ENCODE results near the gene ESR2. TPM values are rescaled to one million over a fixed set of nuclear protein-coding genes. Genes with fewer than 3 reads are reported as not detected.

Gene ESR2
- total RNA-seq, 1 experiment from 2014 or later, result 0.15 TPM

DNA sequence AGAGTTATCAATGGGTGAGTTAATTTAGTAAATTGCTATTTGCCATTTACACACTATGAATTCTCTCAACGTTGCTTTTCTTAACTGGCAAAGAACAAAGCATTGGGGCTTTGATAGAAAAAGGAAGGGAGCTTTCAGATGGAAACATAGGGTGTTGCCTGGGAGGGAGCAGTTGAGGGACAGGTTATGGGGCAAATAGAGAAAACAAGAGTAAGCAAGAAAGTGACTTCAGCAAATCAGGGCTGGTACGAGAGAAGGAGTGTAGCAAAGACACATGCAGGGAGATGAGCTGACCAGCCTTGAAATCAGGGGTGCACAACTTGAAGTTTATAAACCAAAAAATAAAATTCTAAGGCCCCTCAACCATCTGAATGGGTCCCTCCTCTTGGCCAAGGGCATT lies 15.7 kb downstream of the ESR2 start:
- DNase-seq, result no peak
- H3K23ac ChIP-seq (ENCODE audit: insufficient read length, low read depth, low read length), result no peak overlapping the region
- TF ChIP-seq, protein P1, sequence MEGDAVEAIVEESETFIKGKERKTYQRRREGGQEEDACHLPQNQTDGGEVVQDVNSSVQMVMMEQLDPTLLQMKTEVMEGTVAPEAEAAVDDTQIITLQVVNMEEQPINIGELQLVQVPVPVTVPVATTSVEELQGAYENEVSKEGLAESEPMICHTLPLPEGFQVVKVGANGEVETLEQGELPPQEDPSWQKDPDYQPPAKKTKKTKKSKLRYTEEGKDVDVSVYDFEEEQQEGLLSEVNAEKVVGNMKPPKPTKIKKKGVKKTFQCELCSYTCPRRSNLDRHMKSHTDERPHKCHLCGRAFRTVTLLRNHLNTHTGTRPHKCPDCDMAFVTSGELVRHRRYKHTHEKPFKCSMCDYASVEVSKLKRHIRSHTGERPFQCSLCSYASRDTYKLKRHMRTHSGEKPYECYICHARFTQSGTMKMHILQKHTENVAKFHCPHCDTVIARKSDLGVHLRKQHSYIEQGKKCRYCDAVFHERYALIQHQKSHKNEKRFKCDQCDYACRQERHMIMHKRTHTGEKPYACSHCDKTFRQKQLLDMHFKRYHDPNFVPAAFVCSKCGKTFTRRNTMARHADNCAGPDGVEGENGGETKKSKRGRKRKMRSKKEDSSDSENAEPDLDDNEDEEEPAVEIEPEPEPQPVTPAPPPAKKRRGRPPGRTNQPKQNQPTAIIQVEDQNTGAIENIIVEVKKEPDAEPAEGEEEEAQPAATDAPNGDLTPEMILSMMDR (conservative IDR thresholded peaks at IDR 0.05), result no peak
- H3K9me3 ChIP-seq (ENCODE audit: control insufficient read depth, low read depth, low read length), result no peaks in the 10 kb centered on the region
- H3K14ac ChIP-seq (ENCODE audit: insufficient read depth, low read length), result no peak overlapping the region
- no peak overlapping the region for H4K8ac ChIP-seq (replicated peaks; ENCODE audit: insufficient read length, low read depth, low read length)
- H4K20me1 ChIP-seq (ENCODE audit: control insufficient read depth, insufficient read depth, insufficient read length), result no peaks in the 10 kb centered on the region
- H3K4me1 Mint-ChIP-seq, result peaks cover 17 to 24% of the 10 kb centered on the region in 2 experiments
- H3K79me2 ChIP-seq (ENCODE audit: insufficient read depth, low read length), result no peaks in the 10 kb centered on the region
- no CpG with 5 or more reads among the region's 2 CpGs for WGBS (ENCODE audit: extremely low coverage, insufficient read length, low lambda C conversion rate)
- H3K27ac Mint-ChIP-seq, result peak overlapping the region in 1 of 3 experiments; percentile 5; a peak in 3 of 7 replicates
- no peak overlapping the region for H2BK120ac ChIP-seq (ENCODE audit: low read depth, low read length, poor library complexity, severe bottlenecking)
- no peaks in the 10 kb centered on the region for H3K9me3 Mint-ChIP-seq
- no peak overlapping the region for H3K27ac ChIP-seq (ENCODE audit: insufficient read length, low read depth, low read length)
- H3K27me3 Mint-ChIP-seq (ENCODE audit: low read depth), result no peaks in the 10 kb centered on the region
- H3K4me2 ChIP-seq (ENCODE audit: insufficient read depth, insufficient read length, low read length), result no peak overlapping the region
- H2BK12ac ChIP-seq (ENCODE audit: insufficient read length, low read depth, low read length), result no peak overlapping the region
- H3K4ac ChIP-seq (ENCODE audit: low read depth, low read length), result no peak overlapping the region
- H3T11ph ChIP-seq (ENCODE audit: low read length), result no peak overlapping the region
- H3K27me3 ChIP-seq (ENCODE audit: insufficient read depth, low read length), result no peaks in the 10 kb centered on the region
- no peak overlapping the region for H2BK20ac ChIP-seq (ENCODE audit: low read depth, low read length, poor library complexity, severe bottlenecking)
- H2AK5ac ChIP-seq (ENCODE audit: insufficient read length, low read length), result no peak overlapping the region
- H2AFZ ChIP-seq (ENCODE audit: low read length), result no peak overlapping the region
- no peak overlapping the region for H4K91ac ChIP-seq (ENCODE audit: insufficient read length, low read depth, low read length)
- H3K4me3 Mint-ChIP-seq, result no peak overlapping the region
- H4K5ac ChIP-seq (ENCODE audit: insufficient read length, low read depth, low read length), result no peak overlapping the region
- H3K4me1 ChIP-seq (ENCODE audit: insufficient read depth, low read length), result no peaks in the 10 kb centered on the region
- no peak overlapping the region for H2BK5ac ChIP-seq (ENCODE audit: insufficient read length, low read length)
- no peaks in the 10 kb centered on the region for H3K23me2 ChIP-seq (ENCODE audit: insufficient read length, low read depth, low read length, poor library complexity, severe bottlenecking)
- H3K79me1 ChIP-seq (ENCODE audit: insufficient read depth, low read depth, low read length, poor library complexity, severe bottlenecking), result no peaks in the 10 kb centered on the region
- peaks cover 0 to 3% (median 0%) of the 10 kb centered on the region in 3 experiments; a peak in 1 of 7 replicates for H3K36me3 Mint-ChIP-seq (ENCODE audit: insufficient read depth in 1 of 3, low read depth in 3 of 3)
- no peak overlapping the region for H3K56ac ChIP-seq (ENCODE audit: insufficient read length, low read depth, low read length)
- H3K9ac ChIP-seq (ENCODE audit: extremely low read depth, insufficient read length, low read length), result no peak overlapping the region
- H3K18ac ChIP-seq (ENCODE audit: insufficient read length, low read depth, low read length), result no peak overlapping the region
- H2BK15ac ChIP-seq (ENCODE audit: low read depth, low read length), result no peak overlapping the region
